Activated CD4-positive, alpha-beta T cell treated with anti-CD3 and anti-CD28 coated beads, Interleukin-2, amount 10 ng/mL, durations not matched to agents 7 days and 5 days (primary cell): ENCODE results near the gene L3MBTL2. TPM values are rescaled to one million over a fixed set of nuclear protein-coding genes. Genes with fewer than 3 reads are reported as not detected.
"Not testable (repeated sequence)": the region's sequence is repeated elsewhere in the genome, so short reads cannot be mapped to it uniquely, and the experiment has no call there.

Source experiments
- CTCF ChIA-PET: fragments of 350-600 bp; sonication (Branson Sonifier 250); formaldehyde crosslinking; loops from one replicate; lab custom pipeline; 2021; ENCODE audit warnings: antibody characterized with exemption; lab: Charles Lee
- POLR2A ChIA-PET: fragments of 350-600 bp; sonication (Branson Sonifier 250); formaldehyde crosslinking; loops from one replicate; lab custom pipeline; 2021; ENCODE audit warnings: antibody characterized with exemption; lab: Charles Lee
- DNase-seq: peaks from one replicate; pipeline ENCODE4 v3.0.0-alpha.2; 2020
- H3K27ac Mint-ChIP-seq: one replicate; pipeline ENCODE4 v1.8.0; 2021; ENCODE audit warnings: mild to moderate bottlenecking, moderate library complexity, mixed read lengths
- H3K27me3 Mint-ChIP-seq: one replicate; pipeline ENCODE4 v1.8.0; 2021; ENCODE audit warnings: mixed read lengths
- H3K36me3 Mint-ChIP-seq: one replicate; pipeline ENCODE4 v1.8.0; 2021; ENCODE audit warnings: low read depth, mixed read lengths
- H3K4me1 Mint-ChIP-seq: one replicate; pipeline ENCODE4 v1.8.0; 2021; ENCODE audit warnings: mixed read lengths
- H3K4me3 Mint-ChIP-seq: one replicate; pipeline ENCODE4 v1.8.0; 2021; ENCODE audit warnings: mild to moderate bottlenecking, moderate library complexity, mixed read lengths
- H3K9me3 Mint-ChIP-seq: one replicate; pipeline ENCODE4 v1.8.0; 2021; ENCODE audit warnings: mixed read lengths
- total RNA-seq, 2 experiments: library from RNA; stranded (reverse); gene quantifications; one replicate each; pipeline ENCODE4 v1.2.3, GENCODE V29; 2021

The L3MBTL2 gene
- 10 to 100 TPM; 37.0 to 37.2 TPM for total RNA-seq

DNA sequence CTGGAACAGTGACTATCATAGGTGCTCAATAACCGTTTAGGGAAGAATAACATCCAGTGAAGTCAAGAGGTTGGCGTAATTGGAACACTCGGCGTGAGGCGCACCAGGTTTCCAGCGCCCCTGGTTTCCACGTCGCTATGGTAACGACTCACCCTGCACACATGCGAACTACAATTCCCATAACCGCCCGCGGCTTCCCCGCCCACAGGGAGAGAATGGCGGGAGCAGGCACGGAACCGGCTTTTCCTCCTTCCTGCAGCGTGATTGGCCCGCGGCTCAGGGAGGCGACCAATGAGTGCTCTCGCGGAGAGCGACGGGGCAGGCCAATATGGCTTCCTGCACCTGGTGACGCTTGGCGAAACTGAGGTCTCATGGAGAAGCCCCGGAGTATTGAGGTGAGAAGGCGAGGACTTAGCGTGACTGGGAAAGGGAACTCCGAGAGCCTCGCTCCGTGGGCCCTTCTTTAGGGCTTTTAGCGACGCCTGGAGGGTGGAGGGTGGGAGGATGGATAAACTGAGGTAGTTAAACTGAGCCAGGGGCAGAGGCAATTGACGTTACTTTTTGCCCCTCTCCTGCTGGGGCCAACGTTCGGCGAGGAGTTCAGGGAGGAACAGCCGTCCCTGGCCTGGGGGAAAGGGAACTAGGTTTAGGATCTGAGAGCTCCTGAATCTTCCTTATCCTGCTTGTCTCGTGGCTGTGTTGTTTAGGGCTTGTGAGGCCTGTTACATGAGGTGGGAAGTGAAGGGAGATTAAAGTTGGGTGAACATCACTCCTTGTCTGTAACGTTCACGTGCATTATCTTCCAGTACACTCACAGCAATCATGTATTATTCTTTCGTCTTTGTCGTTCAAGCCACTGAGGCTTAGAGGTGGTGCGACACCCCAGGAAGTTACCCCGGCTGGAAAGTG is at the start of gene L3MBTL2:
L3MBTL2 (plus strand) TSS at position 321 of the 909 bp plus-strand sequence; CDS start at position 372, 51 bp downstream.
- Mint-ChIP-seq H3K27me3 (peaks cover 22% of the 10 kb centered on the region), H3K36me3 (peaks cover 10% of the 10 kb centered on the region), H3K4me3 (peak within 1 kb of the TSS; percentile 96), H3K9me3 (no peaks in the 10 kb centered on the region), H3K4me1 (peaks cover 28% of the 10 kb centered on the region), H3K27ac (peak within 1 kb of the TSS; percentile 94)
- ChIA-PET CTCF (no interaction called here), POLR2A (no interaction called here)
- peak; percentile 99 for DNase-seq

DNA sequence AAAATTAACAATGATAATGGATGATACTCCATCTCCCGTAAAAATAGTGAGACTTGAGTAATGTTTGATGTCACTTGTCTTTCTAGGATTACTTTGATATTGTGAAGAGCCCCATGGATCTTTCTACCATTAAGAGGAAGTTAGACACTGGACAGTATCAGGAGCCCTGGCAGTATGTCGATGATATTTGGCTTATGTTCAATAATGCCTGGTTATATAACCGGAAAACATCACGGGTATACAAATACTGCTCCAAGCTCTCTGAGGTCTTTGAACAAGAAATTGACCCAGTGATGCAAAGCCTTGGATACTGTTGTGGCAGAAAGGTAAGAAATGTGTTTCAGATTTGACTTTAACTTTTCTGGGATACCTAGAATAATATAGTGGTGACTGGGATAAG is 48.0 kb upstream of the L3MBTL2 start:
- H3K36me3 Mint-ChIP-seq: peaks cover 80% of the 10 kb centered on the region
- no peak overlapping the region for H3K27ac Mint-ChIP-seq
- no peaks in the 10 kb centered on the region for H3K4me1 Mint-ChIP-seq
- no peak for DNase-seq
- ChIA-PET POLR2A (no interaction called here), CTCF (no interaction called here)
- no peak overlapping the region for H3K4me3 Mint-ChIP-seq
- H3K27me3 Mint-ChIP-seq: no peaks in the 10 kb centered on the region
- no peaks in the 10 kb centered on the region for H3K9me3 Mint-ChIP-seq

- Mint-ChIP-seq H3K4me1 (no peaks in the 10 kb centered on the region), H3K27ac (peak overlapping the region; percentile 28), H3K4me3 (no peak overlapping the region), H3K9me3 (no peaks in the 10 kb centered on the region), H3K27me3 (no peaks in the 10 kb centered on the region), H3K36me3 (peaks cover 64% of the 10 kb centered on the region)
- ChIA-PET POLR2A (no interaction called here), CTCF (no interaction called here)
- no peak for DNase-seq
Measured at GRCh38 chr22:41169157-41169556, 36.0 kb upstream of the L3MBTL2 start.

- no peak for DNase-seq
- no peak overlapping the region for H3K27ac Mint-ChIP-seq
- H3K4me1 Mint-ChIP-seq: peaks cover 14% of the 10 kb centered on the region
- H3K36me3 Mint-ChIP-seq: peaks cover 69% of the 10 kb centered on the region
- CTCF ChIA-PET: interaction anchor here (0.7 to 1.4 kb wide), 2 partner anchors 8 to 29 kb away, joined by 3 read pairs; no protein-coding TSS in a partner anchor
- H3K9me3 Mint-ChIP-seq: no peaks in the 10 kb centered on the region
- no peaks in the 10 kb centered on the region for H3K27me3 Mint-ChIP-seq
- POLR2A ChIA-PET: no interaction called here
- no peak overlapping the region for H3K4me3 Mint-ChIP-seq
Measured at GRCh38 chr22:41171996-41172395, 33.1 kb upstream of the L3MBTL2 start.

DNA sequence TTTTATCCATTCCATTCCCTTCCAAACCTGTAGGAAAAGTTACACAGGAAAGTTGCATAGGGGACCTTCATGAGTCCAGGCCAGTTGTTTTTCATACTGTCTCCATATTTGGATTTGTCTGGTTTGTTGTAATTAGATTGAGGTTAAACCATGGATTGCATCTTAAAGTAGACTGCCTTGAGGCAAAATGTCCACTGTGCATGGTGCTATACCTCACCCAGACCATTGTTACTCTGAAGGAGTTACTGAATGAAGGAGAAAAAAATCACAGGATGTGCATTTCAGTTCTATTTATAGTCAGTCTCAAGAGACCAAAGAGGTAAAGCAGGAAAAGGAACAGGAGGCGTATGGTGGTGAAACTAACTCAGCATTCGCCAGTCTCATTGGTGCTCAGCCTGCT is 29.6 kb upstream of the L3MBTL2 start:
- peaks cover 63% of the 10 kb centered on the region for H3K36me3 Mint-ChIP-seq
- H3K27ac Mint-ChIP-seq: no peak overlapping the region
- DNase-seq: no peak
- H3K4me1 Mint-ChIP-seq: peaks cover 14% of the 10 kb centered on the region
- CTCF ChIA-PET: interaction anchor here (0.6 kb wide), 1 partner anchor 24 kb away, joined by 3 read pairs; no protein-coding TSS in a partner anchor
- no peak overlapping the region for H3K4me3 Mint-ChIP-seq
- POLR2A ChIA-PET: no interaction called here
- no peaks in the 10 kb centered on the region for H3K9me3 Mint-ChIP-seq
- no peaks in the 10 kb centered on the region for H3K27me3 Mint-ChIP-seq

- H3K4me3 Mint-ChIP-seq: no peak overlapping the region
- no peaks in the 10 kb centered on the region for H3K9me3 Mint-ChIP-seq
- peaks cover 14% of the 10 kb centered on the region for H3K4me1 Mint-ChIP-seq
- DNase-seq: no peak
- H3K27ac Mint-ChIP-seq: no peak overlapping the region
- no peaks in the 10 kb centered on the region for H3K27me3 Mint-ChIP-seq
- ChIA-PET POLR2A (no interaction called here), CTCF (no interaction called here)
- H3K36me3 Mint-ChIP-seq: peaks cover 56% of the 10 kb centered on the region
Measured at GRCh38 chr22:41177040-41177621, 28.0 kb upstream of the L3MBTL2 start.

GRCh38 chr22:41177622-41178424 is 27.3 kb upstream of the L3MBTL2 start:
- no peak overlapping the region for H3K27ac Mint-ChIP-seq
- no peaks in the 10 kb centered on the region for H3K27me3 Mint-ChIP-seq
- POLR2A ChIA-PET: no interaction called here

GRCh38 chr22:41178425-41178975 is 26.6 kb upstream of the L3MBTL2 start:
- CTCF ChIA-PET: interaction anchor here (0.5 kb wide), 1 partner anchor 12 kb away, joined by 5 read pairs; no protein-coding TSS in a partner anchor
- POLR2A ChIA-PET: no interaction called here
- Mint-ChIP-seq H3K4me3 (no peak overlapping the region), H3K27ac (no peak overlapping the region), H3K36me3 (peaks cover 44% of the 10 kb centered on the region), H3K9me3 (no peaks in the 10 kb centered on the region), H3K27me3 (no peaks in the 10 kb centered on the region), H3K4me1 (peaks cover 14% of the 10 kb centered on the region)
- DNase-seq: no peak

More at GRCh38 chr22:41177622-41178424, 27.3 kb upstream of the L3MBTL2 start:
- H3K36me3 Mint-ChIP-seq: peaks cover 51% of the 10 kb centered on the region
- H3K4me3 Mint-ChIP-seq: no peak overlapping the region
- peaks cover 14% of the 10 kb centered on the region for H3K4me1 Mint-ChIP-seq
- H3K9me3 Mint-ChIP-seq: no peaks in the 10 kb centered on the region
- CTCF ChIA-PET: interaction anchor here (0.5 kb wide), 1 partner anchor 12 kb away, joined by 5 read pairs; no protein-coding TSS in a partner anchor
- no peak for DNase-seq

- POLR2A ChIA-PET, H3K4me1 Mint-ChIP-seq, H3K9me3 Mint-ChIP-seq, H3K27me3 Mint-ChIP-seq, H3K4me3 Mint-ChIP-seq, DNase-seq, H3K27ac Mint-ChIP-seq: not testable (repeated sequence)
- CTCF ChIA-PET: interaction anchor here (0.9 to 1.6 kb wide), 4 partner anchors 11 to 106 kb away, joined by 3 to 4 read pairs (median 3); no protein-coding TSS in a partner anchor
- peaks cover 36% of the 10 kb centered on the region for H3K36me3 Mint-ChIP-seq
Measured at GRCh38 chr22:41180362-41180761, 24.8 kb upstream of the L3MBTL2 start.

DNA sequence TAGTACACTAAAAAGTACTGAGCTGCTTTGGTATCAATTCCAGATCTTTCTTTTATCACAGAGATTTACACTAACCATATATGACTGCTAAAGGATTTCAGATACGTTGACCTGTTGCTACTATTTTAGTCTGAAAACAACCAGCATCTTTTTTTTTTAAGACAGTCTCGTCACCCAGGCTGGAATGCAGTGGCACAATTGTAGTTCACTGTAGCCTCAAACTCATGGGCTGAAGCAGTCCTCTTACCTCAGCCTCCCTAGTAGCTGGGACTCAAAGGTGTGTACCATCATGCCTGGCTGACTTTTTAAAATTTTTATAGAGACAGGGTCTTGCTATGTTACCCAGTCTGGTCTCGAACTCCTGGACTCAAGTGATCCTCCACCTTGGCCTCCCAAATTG is 24.2 kb upstream of the L3MBTL2 start:
- POLR2A ChIA-PET: no interaction called here
- CTCF ChIA-PET: interaction anchor here (0.5 to 1.6 kb wide), 6 partner anchors 10 to 1836 kb away, joined by 3 to 5 read pairs (median 3); no protein-coding TSS in a partner anchor
- Mint-ChIP-seq H3K36me3 (peaks cover 31% of the 10 kb centered on the region), H3K4me3 (no peak overlapping the region), H3K9me3 (no peaks in the 10 kb centered on the region), H3K27ac (no peak overlapping the region), H3K4me1 (peaks cover under 1% of the 10 kb centered on the region), H3K27me3 (no peaks in the 10 kb centered on the region)
- no peak for DNase-seq

DNA sequence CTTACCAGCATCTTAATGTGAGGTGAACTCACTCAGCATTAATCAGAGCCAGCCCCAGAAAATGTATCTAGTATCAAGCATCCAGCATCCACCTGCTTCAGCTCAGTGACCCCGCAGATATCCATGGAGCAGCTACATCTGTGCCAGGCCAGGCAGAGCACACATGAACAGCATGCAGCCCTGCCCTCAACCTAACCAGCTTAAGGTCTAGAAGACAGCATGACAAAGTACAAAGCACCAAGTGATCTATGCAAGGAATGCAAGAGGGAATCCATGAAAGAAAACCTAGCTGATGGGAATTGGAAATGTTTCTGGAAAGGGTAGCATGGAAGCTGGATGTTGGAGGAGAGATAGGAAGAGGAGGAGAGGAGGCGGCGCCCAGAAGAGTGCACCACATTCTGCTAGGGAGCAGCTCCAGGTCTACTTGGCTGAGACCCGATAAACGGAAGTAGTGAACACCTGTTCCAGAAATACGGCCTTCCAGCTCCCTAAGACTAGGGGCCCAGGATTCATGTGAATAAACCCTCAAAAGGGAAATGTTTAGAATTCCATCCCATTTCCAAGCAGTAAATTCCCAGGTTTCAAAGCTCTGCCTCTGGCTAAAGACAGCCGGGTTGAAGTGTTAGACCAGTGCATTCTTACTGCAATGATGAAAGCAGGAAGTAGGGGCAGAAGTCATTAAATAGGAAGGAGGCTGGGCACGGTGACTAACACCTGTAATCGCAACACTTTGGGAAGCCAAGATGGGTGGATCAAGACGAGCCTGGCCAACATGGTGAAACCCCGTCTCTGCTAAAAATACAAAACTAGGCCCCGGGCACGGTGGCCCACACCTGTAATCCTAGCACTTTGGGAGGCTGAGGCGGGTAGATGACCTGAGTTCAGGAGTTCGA is 23.5 kb upstream of the L3MBTL2 start:
- Mint-ChIP-seq H3K4me3 (no peak overlapping the region), H3K27ac (no peak overlapping the region), H3K9me3 (no peaks in the 10 kb centered on the region), H3K4me1 (no peaks in the 10 kb centered on the region), H3K36me3 (peaks cover 25% of the 10 kb centered on the region), H3K27me3 (no peaks in the 10 kb centered on the region)
- POLR2A ChIA-PET: no interaction called here
- no peak for DNase-seq
- CTCF ChIA-PET: interaction anchor here (0.5 to 1.6 kb wide), 4 partner anchors 10 to 1836 kb away, joined by 3 to 5 read pairs (median 4); no protein-coding TSS in a partner anchor
